ENCODE measurements around the gene SPATS2L. TPM values are rescaled to one million over a fixed set of nuclear protein-coding genes. Genes with fewer than 3 reads are reported as not detected.

Gene SPATS2L
- total RNA-seq, 1 donor from 2014 or later = 29.1 TPM

Small RNA genes within 50 kb of the gene (small RNA-seq; reads per million reads assigned to genes)
- not detected for gene RNY4P34

Other genes with a start within 250 kb of the SPATS2L start
- 9.5 and 15.0 TPM in 2 replicates for gene KCTD18, start 203.4 kb downstream of the SPATS2L start, total RNA-seq (ENCODE audit: low replicate concordance)
- 46.4 and 83.8 TPM in 2 replicates for gene SGO2, start 219.5 kb downstream of the SPATS2L start, total RNA-seq (ENCODE audit: low replicate concordance)